ENCODE measurements around the gene KCNS1.

KCNS1 gene

DNA sequence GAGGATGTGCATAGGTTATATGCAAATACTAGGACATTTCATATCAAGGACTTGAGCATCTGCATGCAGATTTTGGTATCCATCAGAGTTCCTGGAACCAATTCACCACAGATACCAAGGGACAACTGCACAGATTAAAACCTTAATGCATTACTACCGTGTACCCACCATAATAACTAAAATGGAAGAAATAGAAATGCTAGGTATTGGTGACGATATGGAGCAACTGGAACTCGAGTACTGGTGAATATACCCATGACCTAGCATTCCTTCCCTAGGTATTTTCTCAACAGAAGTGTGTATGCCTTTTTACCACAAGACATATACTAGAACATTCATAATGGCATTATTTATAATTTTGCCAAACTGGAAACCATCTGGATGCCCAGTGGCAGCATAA is 18.5 kb downstream of the KCNS1 start:
- no peak for DNase-seq (ENCODE audit: low read depth)
- no peak overlapping the region for H3K4me3 ChIP-seq (ENCODE audit: low read length)
- TF ChIP-seq, protein P1, sequence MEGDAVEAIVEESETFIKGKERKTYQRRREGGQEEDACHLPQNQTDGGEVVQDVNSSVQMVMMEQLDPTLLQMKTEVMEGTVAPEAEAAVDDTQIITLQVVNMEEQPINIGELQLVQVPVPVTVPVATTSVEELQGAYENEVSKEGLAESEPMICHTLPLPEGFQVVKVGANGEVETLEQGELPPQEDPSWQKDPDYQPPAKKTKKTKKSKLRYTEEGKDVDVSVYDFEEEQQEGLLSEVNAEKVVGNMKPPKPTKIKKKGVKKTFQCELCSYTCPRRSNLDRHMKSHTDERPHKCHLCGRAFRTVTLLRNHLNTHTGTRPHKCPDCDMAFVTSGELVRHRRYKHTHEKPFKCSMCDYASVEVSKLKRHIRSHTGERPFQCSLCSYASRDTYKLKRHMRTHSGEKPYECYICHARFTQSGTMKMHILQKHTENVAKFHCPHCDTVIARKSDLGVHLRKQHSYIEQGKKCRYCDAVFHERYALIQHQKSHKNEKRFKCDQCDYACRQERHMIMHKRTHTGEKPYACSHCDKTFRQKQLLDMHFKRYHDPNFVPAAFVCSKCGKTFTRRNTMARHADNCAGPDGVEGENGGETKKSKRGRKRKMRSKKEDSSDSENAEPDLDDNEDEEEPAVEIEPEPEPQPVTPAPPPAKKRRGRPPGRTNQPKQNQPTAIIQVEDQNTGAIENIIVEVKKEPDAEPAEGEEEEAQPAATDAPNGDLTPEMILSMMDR (conservative IDR thresholded peaks at IDR 0.05; ENCODE audit: low read depth, low read length) = no peak

DNA sequence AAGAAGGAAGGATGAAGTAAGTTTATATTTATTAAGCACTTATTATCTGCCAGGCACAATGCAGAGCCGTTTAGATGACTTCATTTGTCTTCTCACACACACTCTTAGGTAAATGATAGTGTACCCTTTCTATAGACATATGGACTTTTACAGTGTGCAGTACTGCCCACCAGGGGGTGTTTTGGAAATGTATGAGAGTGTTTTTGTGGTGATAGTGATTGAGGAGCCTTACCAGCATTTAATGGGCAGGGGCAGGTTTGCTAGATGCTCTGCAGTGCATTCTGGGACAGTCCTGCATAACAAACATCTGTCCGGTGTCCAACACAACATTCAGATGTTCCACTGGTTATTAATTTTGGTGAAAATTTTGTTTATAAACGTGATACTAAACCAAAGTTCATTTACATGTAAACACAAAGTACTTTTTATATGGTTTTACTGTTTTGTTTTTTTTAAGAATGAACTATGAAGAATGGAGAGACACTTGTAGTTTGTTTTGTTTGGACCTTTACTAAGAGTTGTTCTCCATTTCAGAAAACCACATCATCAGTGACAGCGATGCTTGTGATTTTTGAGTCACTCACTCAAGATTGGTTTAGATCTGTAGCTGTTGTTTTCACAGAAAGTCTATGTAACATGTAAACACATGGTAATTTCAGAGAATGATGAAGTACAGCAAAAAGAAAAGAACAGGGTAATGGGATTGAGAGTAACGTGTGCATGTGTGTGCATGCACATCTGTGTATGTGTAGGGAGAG is 19.9 kb downstream of the KCNS1 start:
- DNase-seq (ENCODE audit: low read depth) = no peak
- H3K4me3 ChIP-seq (ENCODE audit: low read length) = no peak overlapping the region
- TF ChIP-seq, protein P1 (conservative IDR thresholded peaks at IDR 0.05; ENCODE audit: low read depth, low read length) = peak; percentile 66

DNA sequence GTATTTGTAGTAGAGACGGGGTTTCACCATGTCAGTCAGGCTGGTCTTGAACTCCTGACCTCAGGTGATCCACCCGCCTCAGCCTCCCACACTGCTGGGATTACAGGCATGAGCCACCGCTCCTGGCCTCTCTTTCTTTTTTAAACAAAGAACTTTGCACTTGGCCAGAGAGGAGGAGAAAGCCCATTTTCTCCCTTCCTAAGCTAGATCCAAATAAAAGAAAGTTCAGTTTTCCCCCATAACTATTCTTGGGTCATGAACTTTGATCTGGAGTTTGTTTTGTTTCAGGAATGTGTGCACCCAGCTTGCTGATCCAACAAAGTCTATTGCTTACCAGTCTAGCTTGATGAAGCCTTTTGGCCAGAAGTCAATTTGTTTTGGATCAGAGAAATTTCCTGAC is 23.4 kb downstream of the KCNS1 start:
- H3K4me3 ChIP-seq (ENCODE audit: low read length) = no peak overlapping the region
- DNase-seq (ENCODE audit: low read depth) = no peak
- TF ChIP-seq, protein P1 (conservative IDR thresholded peaks at IDR 0.05; ENCODE audit: low read depth, low read length) = no peak

DNA sequence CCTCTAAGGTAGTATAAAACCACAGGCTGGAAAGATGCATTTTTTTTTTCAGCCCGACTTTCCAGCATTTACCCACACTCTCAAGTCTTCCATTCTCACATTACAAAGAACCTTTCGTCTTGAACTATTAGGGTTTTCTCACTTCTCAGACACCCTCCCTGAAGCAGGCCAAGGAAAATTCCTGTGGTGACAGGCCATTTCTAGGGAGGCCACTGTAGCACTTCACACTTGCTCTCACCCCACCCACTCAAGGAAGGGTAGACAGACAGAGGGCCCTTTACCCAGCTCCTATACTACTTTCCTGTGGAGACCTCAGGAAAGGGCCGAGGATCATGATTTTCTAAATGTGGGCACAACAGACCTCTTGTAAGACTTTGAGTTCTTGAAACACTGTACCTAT is 27.7 kb downstream of the KCNS1 start:
- DNase-seq (ENCODE audit: low read depth) = no peak
- TF ChIP-seq, protein P1 (conservative IDR thresholded peaks at IDR 0.05; ENCODE audit: low read depth, low read length) = no peak
- no peak overlapping the region for H3K4me3 ChIP-seq (ENCODE audit: low read length)

DNA sequence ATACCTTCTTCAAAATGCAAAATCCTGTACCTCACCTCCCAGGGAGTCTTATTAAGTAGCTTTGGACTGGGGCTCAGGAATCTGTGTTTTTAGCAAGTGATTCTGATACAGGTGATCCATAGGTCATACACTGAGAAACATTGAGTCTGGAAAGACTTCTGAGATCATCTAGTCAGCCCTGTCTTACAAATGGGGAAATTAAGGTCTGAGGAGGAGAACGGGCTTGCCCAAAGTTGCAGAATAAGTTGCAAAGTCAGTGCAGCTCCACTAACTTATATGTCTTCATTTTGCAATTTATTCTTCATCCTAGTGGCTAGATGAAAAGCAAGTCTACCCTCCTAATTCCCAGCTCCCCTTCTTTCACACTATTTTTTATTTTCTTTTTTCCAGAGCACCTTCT is 28.9 kb downstream of the KCNS1 start:
- DNase-seq (ENCODE audit: low read depth) = no peak
- TF ChIP-seq, protein P1 (conservative IDR thresholded peaks at IDR 0.05; ENCODE audit: low read depth, low read length) = no peak
- H3K4me3 ChIP-seq (ENCODE audit: low read length) = no peak overlapping the region

DNA sequence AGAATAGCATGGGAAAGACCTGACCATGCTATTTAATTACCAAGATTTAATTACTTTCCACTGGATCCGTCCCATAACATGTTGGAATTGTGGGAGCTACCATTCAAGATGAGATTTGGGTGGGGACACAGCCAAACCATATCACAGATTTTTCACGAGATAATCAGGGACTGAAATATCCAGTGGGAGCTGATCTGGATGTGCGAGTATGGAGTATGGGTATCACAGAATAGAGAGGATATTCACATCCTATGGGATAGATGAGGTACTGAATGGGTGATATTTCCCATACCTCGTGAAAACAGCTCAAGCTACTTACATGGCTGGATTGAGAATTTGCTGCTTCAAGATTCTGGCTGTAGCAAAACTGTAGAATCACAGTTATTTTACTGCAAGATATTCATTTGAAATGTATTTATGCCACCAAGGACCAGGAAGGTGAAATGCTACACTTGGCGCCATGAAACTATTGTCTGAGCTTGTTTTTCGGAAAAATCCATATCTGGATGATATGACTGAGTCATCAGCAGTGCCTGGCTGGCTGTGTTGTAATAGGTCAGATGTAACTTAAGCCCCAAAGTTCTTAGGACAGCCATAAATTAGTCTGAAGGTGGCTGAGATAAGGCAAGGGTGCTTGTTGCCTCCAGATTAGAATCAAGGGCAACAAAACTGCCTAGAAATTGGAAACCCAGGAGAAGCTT is 29.8 kb downstream of the KCNS1 start:
- H3K4me3 ChIP-seq (ENCODE audit: low read length) = no peak overlapping the region
- TF ChIP-seq, protein P1 (conservative IDR thresholded peaks at IDR 0.05; ENCODE audit: low read depth, low read length) = no peak
- DNase-seq (ENCODE audit: low read depth) = no peak

DNA sequence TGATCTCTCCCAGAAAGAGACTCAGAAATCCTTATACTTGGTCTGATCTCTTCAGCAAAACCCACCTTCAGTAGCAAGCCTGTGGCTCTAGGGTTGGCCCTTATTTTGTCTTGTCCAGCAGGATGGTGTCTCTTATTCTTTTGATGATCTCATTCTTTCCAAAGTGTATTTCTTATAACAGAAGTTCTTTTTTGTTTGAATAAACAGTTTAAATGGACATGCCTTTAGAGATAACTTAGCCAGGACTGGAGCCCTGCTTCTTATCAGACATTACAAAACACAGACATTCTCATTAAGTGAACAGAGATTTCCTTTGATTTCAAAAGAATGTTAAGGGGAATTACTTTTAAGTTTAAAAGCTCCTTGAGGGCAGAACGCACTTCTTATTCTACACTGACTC is 31.7 kb downstream of the KCNS1 start:
- no peak for DNase-seq (ENCODE audit: low read depth)
- TF ChIP-seq, protein P1 (conservative IDR thresholded peaks at IDR 0.05; ENCODE audit: low read depth, low read length) = no peak
- H3K4me3 ChIP-seq (ENCODE audit: low read length) = no peak overlapping the region

Data from retinal pigment epithelial cell (primary cell).